H1 (cell line): ENCODE data around the gene FASTKD1.

ENCODE experiments used
- EP300 ChIP-seq, 2 experiments: IDR thresholded peaks; 1 replicate in 1 of 2; 2 replicates in 1 of 2; pipeline ENCODE4 v1.6.1; 2011 to 2012; ENCODE audit warnings: low read depth in 2 of 2, low read length in 2 of 2, mild to moderate bottlenecking in 2 of 2, borderline replicate concordance in 1 of 2, inconsistent platforms in 1 of 2, moderate library complexity in 1 of 2
- JUND ChIP-seq: IDR thresholded peaks from 2 replicates; pipeline ENCODE4 v1.6.1; 2011; ENCODE audit warnings: mild to moderate bottlenecking, improper control_type of control experiment, low read length
- RAD21 ChIP-seq, 2 experiments: IDR thresholded peaks in 1 of 2; conservative IDR thresholded peaks in 1 of 2; 2 replicates each; pipeline ENCODE4 v1.6.1; 2011; ENCODE audit warnings: low read depth in 2 of 2, low read length in 2 of 2, improper control_type of control experiment in 1 of 2, inconsistent platforms in 1 of 2, mild to moderate bottlenecking in 1 of 2, moderate library complexity in 1 of 2
- TAF1 ChIP-seq: IDR thresholded peaks from 2 replicates; pipeline ENCODE4 v1.6.1; 2011; ENCODE audit warnings: mild to moderate bottlenecking, low read depth, low read length
- TCF12 ChIP-seq: IDR thresholded peaks from 2 replicates; pipeline ENCODE4 v1.6.1; 2011; ENCODE audit warnings: low read depth, mild to moderate bottlenecking, low read length
- TEAD4 ChIP-seq: IDR thresholded peaks from 2 replicates; pipeline ENCODE4 v1.6.1; 2012; ENCODE audit warnings: low read depth, low read length, inconsistent platforms, mixed read lengths
- TF ChIP-seq, protein P1 (sequence below), 3 experiments: IDR thresholded peaks; 1 replicate in 2 of 3; 2 replicates in 1 of 3; pipeline versions ENCODE4 v1.5.1 to v1.6.1; 2011; ENCODE audit warnings: low read length in 3 of 3, mild to moderate bottlenecking in 3 of 3, inconsistent platforms in 2 of 3, low read depth in 1 of 3, moderate library complexity in 1 of 3; ENCODE audit not compliant: insufficient read depth in 1 of 3; ENCODE audit errors: control extremely low read depth in 1 of 3

DNA sequence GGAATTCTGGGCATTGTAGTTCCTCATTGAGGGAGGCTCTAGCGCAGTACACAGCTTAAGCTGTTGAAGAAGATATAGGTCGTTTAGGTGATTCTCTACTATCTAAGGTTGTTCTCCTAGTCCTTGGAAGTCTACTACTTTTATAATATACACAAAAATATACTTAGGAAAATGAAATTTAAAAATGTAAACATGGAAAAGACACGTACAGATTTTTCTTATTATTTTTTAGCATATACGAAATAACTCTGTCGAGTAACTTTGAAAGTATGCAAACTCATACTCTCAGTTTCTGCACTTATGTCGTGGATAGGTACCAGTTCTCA, 272 bp upstream of the FASTKD1 start:
- no peak for TF ChIP-seq JUND
- TF ChIP-seq, protein P1, sequence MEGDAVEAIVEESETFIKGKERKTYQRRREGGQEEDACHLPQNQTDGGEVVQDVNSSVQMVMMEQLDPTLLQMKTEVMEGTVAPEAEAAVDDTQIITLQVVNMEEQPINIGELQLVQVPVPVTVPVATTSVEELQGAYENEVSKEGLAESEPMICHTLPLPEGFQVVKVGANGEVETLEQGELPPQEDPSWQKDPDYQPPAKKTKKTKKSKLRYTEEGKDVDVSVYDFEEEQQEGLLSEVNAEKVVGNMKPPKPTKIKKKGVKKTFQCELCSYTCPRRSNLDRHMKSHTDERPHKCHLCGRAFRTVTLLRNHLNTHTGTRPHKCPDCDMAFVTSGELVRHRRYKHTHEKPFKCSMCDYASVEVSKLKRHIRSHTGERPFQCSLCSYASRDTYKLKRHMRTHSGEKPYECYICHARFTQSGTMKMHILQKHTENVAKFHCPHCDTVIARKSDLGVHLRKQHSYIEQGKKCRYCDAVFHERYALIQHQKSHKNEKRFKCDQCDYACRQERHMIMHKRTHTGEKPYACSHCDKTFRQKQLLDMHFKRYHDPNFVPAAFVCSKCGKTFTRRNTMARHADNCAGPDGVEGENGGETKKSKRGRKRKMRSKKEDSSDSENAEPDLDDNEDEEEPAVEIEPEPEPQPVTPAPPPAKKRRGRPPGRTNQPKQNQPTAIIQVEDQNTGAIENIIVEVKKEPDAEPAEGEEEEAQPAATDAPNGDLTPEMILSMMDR (IDR thresholded peaks at IDR 0.05; ENCODE audit: control extremely low read depth in 1 of 3, insufficient read depth in 1 of 3, low read depth in 1 of 3, low read length in 3 of 3) = no peak
- TF ChIP-seq TEAD4 = no peak
- TF ChIP-seq TAF1 = no peak
- no peak for TF ChIP-seq TCF12
- no peak for TF ChIP-seq EP300 (IDR thresholded peaks at IDR 0.05; ENCODE audit: borderline replicate concordance in 1 of 2, low read depth in 2 of 2, low read length in 2 of 2)
- no peak for TF ChIP-seq RAD21 (IDR thresholded peaks at IDR 0.05 in 1 of 2, conservative IDR thresholded peaks at IDR 0.05 in 1 of 2; ENCODE audit: low read depth in 2 of 2, low read length in 2 of 2)
